ENCODE data around the gene PRDM16.

The PRDM16 gene

GRCh38 chr1:3290915-3291314, 221.9 kb downstream of the PRDM16 start:
- DNase-seq, result no peak

GRCh38 chr1:3292051-3292722, 223.2 kb downstream of the PRDM16 start:
- DNase-seq, result no peak

DNA sequence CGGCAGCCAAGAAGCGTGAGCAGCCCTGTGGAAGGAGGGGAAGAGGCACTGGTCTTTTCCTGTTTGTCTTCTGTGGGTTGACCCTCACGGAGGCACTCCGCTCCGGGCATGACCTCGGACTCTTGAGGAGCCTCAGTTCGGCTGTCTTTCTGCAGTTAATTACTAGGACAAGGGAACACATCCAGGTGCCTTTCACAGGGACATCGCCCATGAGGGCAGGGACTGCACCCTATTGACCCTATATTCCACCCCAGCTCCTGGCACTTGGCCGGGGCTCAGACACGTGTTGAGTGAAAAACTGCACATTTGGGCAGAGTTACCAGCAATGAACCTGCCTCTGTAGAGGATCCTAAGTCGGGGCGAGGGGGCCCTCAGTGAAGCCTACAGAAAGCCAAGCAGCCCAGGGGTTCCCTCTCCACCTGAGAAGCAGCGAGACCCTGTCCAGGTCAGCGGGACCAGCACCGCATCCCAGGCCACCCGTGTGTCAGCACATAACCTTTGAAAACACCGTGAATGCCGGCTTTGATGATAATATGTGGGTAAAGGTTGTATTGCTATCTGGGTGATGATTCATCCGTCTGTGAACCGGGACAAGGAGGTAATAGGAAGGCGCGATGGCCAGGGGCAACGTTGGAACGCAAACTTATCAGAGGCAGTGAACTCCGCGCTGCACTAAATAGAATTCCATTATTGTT, 224.0 kb downstream of the PRDM16 start:
- DNase-seq, result no peak

DNA sequence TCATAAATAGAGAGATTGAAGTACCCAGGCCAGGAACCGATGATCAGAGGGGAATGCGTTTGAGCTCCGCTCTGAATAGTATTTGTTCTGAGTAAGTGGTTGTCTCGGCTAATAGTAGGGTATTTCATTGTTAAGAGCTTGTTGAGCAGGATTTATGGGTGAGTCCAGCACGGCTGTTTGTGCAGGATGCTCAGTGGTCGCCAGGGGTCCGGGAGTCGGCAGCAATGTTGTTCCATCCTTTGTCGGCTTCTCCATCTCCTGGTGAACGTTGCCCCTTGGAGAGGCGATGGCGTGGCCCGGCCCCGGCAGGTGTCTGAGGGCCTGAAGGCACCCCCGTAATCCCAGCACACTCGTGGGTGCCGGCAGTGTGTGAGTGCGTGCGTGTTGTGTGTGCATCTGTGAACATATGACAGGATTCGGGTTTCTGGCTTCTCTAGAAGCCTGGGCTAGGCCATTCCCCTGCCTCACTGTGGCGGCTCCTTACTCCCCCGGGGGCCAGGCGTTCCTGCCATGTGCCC, 224.6 kb downstream of the PRDM16 start:
- DNase-seq, result peak in 2 of 3 experiments; percentile 9 to 41

GRCh38 chr1:3294450-3294849, 225.4 kb downstream of the PRDM16 start:
- DNase-seq, result no peak

DNA sequence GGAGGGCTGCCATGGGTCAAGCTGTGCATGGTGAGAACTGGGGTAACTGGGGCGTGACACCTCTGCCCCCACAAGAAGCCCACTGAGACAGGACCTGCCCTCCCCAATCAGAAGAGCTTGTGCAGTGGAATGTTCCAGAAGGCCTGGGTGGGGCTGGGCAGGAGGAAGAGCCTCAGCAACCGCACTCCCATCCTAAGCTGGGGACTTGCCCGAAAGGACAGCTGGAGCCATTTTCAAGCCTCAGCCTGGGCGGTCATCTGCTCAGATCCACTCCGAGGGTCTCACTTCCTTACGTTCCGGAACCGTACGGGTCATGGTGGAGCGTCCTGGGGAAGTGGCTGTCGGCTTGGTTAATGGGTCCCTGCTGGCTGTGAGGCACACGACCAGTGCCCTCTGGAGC, 226.8 kb downstream of the PRDM16 start:
- no peak for DNase-seq

DNA sequence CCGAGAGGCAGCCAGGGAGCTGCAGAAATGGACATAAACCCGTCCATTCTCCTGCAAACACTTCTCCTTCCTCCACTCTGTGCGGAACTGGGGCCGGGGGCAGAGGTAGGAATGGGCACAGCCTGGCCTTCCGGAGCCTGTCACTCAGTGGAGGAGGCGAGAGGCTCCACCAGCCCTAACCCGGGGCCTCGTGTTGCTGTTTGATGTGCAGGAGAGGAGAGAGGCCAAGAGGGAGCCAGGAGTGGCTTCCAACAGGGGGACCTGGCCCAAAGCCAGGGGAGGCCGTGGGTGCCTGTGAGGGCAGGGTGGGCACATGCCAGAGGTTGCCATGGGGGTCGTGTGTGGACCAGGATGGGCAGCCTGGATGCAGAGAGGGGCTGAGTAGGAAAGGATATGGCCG, 227.3 kb downstream of the PRDM16 start:
- DNase-seq, result no peak

DNA sequence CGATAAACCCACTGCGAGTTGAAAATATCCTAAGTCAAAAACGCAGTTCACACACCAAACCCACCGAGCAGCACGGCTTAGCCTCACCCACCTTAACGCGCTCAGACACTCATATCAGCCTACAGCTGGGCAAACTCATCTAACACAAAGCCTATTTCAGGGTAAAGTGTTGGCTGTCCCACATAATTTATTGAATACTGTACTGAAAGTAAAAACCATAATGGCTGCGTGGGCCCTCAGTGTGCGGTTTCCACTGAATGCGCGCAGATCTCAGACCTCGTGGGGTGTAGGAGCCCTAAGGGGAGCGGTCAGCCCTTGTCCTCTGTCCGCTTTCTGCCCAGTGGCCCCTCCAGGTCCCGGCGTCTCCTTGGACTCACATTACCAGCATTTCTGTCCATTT, 227.8 kb downstream of the PRDM16 start:
- DNase-seq, result no peak

- no peak for DNase-seq
Measured at GRCh38 chr1:3297756-3298155, 228.8 kb downstream of the PRDM16 start.

GRCh38 chr1:3298197-3298596, 229.2 kb downstream of the PRDM16 start:
- DNase-seq, result no peak

DNA sequence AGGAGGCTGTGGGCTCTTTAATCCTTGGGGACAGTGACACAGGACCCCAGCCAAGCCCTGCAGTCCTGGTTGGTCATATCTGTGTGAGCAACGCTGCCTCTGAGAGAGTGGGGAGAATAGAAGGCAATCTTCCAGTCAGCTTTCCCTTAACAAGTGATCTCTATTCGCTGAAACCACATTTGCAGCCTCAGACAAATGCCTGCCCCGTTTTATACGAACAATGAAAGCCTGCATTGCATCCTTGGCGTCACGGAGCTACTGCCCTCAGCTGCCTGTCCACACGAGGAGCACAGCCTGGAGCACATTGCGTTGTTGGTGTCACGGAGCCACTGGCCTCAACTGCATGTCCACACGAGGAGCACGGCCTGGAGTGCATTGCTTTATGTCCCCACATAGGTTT, 235.2 kb downstream of the PRDM16 start:
- DNase-seq, result no peak

GRCh38 chr1:3304692-3305091, 235.7 kb downstream of the PRDM16 start:
- no peak for DNase-seq

DNA sequence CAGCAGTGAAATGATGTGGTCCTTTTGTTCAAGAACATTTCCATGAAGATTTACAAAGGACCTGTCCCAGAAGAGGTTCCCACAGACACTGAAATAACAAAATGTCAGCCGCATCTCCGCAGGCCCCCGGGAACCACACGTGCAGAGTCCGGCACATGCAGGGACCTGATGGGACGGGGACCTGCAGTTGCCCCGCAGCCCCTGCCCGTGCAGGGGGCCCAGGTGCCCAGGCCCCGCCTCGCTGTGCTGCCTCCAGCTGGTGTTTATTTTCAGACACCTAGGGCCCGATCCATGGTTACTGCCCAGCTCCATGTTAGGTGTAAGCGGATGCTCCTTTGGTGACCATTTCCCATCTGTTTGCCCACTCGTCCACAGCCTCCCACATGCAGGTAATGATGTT, 236.2 kb downstream of the PRDM16 start:
- no peak for DNase-seq

GRCh38 chr1:3306583-3307291, 237.7 kb downstream of the PRDM16 start:
- no peak for DNase-seq

DNA sequence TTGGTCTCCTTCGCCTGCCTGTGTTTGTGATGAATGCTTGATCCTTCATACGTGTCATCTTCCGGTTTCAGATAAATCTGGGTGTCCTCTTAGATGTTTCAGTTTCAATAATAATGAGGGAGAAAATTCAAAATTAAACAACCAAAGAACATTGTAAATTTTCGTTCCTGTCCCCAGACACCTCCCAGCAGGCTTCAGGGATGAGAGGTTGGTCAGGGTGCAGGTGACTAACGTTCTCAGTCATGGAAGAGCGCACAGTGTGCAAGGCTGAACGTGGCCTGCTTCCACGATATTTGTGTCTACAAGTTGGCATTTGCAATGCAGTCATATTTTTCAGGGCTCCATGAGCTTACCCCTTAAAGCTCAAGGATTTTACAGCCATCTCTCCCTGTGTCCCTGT, 238.4 kb downstream of the PRDM16 start:
- DNase-seq, result no peak

DNA sequence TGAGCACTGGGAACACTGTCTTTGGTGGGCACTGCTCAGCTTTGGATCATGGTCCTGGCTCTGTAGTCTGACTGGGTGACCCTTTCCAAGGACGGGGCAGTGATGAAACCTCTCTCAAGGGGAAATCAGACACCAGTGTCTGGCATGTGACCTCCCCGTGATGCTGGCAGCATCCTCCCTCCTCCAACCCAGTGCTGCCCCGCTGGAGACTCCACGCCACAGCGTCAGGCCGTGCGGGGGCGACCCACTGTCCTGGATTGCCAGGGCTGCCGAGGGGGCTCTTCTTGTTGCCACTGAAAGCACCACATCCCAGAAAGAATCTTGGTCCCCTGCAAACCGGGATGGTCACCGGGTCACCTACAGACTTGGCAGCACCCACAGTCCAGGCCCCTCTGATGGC, 239.1 kb downstream of the PRDM16 start:
- DNase-seq, result no peak

DNA sequence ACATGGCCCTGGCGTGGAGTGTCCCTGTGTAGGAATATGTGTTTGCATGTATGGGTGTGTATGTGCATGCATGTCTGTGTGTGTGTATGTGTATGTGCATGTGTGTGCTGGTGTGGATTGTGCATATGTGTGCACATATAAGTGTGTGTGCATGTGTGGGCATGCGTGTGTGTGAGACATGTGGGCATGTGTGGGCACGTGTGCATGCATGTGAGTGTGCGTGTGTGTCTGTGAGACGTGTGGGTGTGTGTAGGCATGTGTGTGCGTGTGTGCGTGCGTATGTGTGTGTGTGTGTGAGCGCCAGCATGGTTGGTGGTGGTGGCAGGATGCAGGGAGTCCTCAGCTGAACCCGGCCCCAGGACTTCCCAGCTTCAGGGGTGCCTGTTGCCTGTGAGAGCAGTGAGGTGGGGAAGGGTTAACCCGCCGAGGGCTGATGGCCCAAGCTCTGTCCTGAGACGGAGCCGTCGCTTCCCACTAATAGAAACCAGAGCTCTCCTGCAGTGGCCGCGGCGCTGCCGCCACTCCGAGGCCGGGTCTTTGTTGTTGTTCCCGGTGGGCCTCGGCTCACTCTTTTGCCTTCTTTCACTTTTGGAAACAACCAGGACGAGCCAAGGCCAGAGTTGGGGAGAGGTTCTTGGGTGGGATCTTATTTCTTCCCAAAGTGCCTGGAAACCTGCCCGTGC, 241.9 kb downstream of the PRDM16 start:
- no peak for DNase-seq

GRCh38 chr1:3311711-3312110, 242.7 kb downstream of the PRDM16 start:
- DNase-seq, result no peak

DNA sequence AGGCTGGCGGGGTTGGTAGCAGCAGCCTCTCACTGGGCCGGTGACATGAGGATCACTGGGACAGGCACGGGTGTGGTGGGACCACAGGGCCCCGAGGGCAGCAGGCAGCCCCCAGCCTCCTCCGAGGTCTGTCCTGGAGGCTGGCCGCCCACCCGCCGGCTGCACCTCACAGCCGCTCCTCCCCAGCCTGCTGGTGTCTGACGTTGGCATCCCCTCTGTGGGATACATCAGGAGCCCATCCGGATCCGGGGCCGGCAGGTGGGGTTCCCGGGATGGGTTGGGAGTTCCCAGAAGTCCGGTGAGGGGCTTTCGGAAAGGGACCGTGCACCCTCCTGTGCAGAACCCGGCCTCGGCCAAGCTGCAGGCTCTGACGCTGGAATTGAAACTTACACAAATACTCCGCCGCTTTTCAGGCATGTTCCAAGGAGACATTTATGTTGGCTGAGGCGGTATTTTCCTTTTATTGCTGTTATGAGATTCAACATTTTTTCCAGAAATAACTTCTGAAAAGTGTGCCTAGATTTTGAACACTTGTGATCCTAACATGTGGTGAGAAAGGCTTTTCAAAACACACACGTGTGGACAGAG, 243.4 kb downstream of the PRDM16 start:
- DNase-seq, result no peak

DNA sequence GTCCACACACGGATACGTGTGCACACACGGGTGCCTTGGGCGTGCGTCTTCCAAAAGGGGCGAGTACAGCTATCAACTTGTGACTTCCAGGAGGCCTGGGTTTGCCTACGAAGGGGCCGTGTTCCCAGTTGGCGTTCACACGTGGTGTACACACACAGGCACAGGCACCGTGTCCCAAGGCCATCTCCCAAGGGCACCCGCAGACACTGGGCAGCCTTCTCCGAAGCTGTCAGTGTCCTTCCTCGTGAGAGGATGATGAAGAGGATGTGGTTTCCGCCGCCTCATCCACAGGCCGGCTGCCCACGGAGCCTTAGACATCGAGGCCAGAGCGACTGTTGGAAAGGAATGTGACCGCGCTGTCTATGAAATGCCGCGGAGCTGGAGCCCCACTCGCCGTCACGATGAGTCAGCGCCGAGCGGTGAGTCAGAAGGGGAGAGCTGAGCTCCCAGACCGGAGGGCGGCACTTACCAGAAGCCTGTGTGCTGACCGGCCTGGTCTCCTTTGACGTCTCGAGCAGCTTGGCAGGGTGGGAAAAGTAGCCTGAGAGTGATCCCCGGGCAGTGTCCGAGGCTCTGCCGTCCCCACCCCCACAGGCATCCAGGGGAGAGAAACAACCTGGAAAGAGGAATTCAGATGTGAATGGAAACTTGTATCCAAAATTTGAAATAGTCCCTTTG, 244.0 kb downstream of the PRDM16 start:
- DNase-seq, result no peak

- no peak for DNase-seq
Measured at GRCh38 chr1:3313576-3313950, 244.6 kb downstream of the PRDM16 start.

Measured in NCI-H1417 (cell line).